GM18868 (cell line): ENCODE results near the gene CCL16.
"Not testable (repeated sequence)": the region's sequence is repeated elsewhere in the genome, so short reads cannot be mapped to it uniquely, and the experiment has no call there.

Experiments used
- ATAC-seq: cut with Tn5 transposase; IDR thresholded peaks from one replicate; pipeline ENCODE4 v1.9.1; 2021; ENCODE audit warnings: mild to moderate bottlenecking, moderate library complexity; ENCODE audit not compliant: unreplicated experiment

Gene CCL16, protein sequence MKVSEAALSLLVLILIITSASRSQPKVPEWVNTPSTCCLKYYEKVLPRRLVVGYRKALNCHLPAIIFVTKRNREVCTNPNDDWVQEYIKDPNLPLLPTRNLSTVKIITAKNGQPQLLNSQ

GRCh38 chr17:35981246-35981645 lies at the start of gene CCL16:
Gene CCL16 (minus strand): TSS chr17:35981497. CDS start chr17:35981420, 77 bp downstream.
- no peak for ATAC-seq

DNA sequence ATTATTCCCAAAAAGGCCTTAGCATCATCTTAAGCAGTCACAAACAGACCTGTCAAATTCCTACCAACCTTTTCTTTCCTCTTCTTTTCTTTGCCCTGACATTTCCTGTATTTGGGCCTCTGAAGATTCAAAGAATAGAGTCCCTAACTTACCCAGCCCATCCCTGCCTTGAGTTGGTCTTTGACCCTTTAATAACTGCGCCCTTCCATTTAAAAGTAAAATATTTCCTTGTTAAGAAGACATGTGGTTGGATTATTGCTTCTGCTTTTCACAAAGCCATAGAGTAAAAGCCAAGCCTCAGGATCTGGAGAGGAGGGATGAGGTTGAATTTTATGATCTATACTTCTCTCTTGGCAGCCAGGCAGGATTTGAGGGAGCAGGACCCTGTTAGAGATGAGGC lies 49.7 kb upstream of the CCL16 start:
- no peak for ATAC-seq

DNA sequence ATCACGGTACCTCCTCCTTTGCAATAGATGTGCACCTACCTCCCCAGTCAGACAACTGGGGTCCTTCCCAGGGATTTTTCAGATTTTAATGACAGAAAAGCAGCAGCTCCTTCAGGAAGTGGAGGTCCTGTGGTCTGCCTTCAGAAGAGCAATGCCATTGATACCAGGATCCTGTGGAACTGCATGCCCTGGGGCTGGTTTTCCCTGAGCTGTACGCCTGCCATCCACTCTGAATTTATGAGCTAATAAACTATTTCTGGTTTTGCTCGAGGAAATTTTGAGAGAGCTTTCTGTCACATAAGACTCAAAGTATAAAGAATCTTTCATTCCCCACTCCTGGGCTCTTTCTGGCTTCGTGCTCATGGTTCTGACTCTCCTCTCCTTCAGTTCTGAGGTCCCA lies 46.5 kb upstream of the CCL16 start:
- ATAC-seq: no peak

- ATAC-seq: no peak
Observed at GRCh38 chr17:36024106-36024869, 43.0 kb upstream of the CCL16 start.

DNA sequence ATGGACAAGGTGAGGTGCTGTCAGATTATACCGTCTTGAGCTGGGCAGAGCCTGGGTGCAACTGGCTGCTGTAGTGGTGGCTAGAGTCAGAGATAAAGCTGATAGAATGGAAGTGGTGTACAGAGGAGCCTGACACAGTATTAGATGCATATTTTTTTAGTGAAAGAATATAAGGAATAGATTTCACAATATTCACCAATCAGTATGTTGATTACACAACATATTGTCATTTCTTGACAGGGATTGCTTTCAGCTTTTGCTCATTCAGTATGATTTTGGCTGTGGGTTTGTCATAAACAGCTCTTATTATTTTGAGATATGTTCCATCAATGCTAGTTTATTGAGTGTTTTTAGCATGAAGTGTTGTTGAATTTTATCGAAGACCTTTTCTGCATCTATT lies 38.1 kb upstream of the CCL16 start:
- no peak for ATAC-seq

DNA sequence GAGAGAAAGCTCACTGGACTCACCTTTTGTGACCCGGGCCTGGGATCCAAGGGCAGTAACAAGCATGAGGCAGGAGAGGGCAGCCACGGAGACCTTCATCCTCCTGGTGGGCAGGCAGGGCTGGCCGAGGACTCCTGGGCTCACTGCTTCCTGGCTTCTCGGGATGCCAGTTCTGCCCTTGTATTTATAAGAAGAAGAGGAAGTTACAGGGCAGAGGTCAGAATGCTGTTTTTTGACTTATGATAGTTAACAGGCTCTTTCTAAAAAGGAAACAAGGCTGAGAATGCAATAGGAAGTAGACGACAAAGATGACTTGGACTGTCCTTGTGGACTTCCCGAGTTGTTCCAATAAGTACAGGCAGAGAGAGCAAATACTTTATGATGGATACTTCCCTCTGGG lies 36.5 kb upstream of the CCL16 start, which contains the start of gene CCL23:
Gene CCL23, minus strand, starts transcription at position 174 of the 400 bp plus-strand sequence. Its CDS starts 75 bp downstream, at position 99.
- ATAC-seq: no peak

DNA sequence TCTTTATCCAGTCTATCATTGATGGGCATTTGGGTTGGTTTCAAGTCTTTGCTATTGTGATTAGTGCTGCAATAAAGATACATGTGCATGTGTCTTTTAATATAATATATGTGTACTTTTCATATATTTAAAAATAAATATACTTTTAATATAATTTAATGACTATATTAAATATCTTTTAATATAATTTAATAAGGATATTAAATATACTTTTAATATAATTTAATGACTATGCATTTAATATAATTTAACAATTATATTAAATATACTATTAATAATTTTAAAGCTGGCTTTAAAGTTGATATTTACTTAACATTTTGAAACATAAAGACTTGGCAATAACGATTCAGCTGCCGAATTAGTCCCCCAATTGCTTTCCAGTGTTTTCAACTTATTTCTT lies 35.3 kb upstream of the CCL16 start:
- no peak for ATAC-seq

DNA sequence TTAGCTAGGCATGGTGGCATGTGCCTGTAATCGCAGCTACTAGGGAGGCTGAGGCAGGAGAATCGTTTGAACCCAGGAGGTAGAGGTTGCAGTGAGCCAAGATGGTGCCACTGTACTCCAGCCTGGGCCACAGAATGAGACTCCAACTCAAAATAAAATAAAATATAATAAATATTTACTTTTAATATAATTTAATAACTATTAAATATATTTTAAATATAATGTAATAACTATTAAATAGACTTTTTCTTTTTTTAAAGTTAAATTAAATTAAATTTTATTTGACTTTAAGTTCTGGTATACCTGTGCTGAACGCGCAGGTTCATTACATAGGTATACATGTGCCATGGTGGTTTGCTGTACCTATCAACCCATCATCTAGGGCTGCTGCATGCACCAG lies 34.6 kb upstream of the CCL16 start:
- ATAC-seq: not testable (repeated sequence)

GRCh38 chr17:36014946-36015345 lies 33.6 kb upstream of the CCL16 start:
- no peak for ATAC-seq

- ATAC-seq: no peak
Observed at GRCh38 chr17:36011201-36011600, 29.9 kb upstream of the CCL16 start.

DNA sequence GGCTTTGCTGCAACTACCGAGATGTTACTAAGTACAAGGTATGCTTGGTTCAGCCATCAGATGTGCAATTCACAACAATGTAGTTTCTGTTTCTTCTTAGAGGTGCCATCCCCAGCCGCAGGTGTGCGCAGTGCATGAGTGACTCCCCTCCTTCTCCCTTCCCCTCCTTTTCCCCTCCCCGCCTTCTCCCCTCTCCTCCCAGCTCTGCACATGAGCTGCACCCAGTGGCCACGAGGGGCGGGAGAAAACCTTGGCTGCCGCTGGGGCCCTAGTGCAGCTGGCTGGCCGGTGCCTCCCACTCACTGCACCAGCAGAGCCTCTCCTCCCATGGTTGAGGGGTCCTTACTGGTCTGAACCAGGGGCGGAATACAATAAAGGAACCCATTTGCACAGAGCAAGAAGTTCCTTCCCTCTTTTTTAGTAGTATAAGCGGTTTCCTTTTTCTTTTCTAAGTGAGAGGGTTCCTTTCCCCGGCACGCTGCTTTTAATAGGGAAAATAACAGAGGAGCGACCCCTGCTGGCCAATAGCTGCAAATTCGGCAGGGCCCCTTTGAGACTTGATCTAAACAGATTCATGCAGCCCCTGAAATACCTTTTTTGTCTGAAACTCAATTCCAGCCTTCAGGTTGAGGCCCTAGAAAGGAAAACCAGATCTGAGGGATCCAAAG lies 27.8 kb upstream of the CCL16 start:
- ATAC-seq: no peak

- no peak for ATAC-seq
Observed at GRCh38 chr17:36004594-36005108, 23.4 kb upstream of the CCL16 start.

DNA sequence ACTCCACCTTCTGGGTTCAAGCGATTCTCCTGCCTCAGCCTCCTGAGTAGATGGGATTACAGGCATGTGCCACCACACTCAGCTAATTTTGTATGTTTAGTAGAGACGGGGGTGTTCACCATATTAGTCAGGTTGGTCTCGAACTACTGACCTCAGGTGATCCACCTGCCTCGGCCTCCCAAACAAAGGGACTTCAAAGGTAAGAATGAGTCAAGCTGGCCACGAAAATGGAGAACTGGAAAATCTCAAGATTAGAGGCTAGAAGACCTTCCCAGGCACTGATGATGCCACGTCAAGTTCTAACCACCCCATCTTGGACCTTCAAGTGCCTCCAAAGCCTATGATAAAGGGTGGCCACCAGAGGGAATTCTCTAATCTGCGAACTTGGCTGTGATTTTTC lies 21.3 kb upstream of the CCL16 start:
- no peak for ATAC-seq

- ATAC-seq: no peak
Observed at GRCh38 chr17:36001862-36002603, 20.7 kb upstream of the CCL16 start.

DNA sequence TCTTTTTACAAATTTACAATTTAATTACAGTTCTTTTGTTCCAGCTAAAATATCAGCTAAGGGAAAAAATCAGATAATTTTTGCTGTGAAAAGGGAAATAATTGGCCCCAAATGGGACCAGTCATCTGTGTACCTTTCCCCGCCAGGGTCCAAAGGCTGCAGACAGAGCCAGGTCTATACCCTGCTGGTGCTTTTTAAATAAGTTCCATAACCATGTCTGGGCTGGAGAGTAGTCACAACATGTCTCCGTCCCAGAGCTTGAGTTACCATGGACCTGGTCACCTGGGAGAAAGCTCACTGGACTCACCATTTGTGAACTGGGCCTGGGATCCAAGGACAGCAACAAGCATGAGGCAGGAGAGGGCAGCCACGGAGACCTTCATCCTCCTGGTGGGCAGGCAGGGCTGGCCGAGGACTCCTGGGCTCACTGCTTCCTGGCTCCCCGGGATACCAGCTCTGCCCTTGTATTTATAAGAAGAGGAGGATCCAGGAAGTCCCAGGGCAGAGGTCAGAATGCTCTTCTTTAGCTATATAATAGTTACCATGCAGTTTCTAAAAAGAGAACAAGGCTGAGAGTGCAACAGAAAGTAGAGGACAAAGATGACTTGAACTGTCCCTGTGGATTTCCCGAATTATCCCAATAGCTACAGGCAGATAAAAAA lies 19.9 kb upstream of the CCL16 start, which contains the start of gene CCL15:
Gene CCL15, minus strand, starts transcription at position 444 of the 662 bp plus-strand sequence. Its CDS starts 61 bp downstream, at position 383.
- no peak for ATAC-seq

DNA sequence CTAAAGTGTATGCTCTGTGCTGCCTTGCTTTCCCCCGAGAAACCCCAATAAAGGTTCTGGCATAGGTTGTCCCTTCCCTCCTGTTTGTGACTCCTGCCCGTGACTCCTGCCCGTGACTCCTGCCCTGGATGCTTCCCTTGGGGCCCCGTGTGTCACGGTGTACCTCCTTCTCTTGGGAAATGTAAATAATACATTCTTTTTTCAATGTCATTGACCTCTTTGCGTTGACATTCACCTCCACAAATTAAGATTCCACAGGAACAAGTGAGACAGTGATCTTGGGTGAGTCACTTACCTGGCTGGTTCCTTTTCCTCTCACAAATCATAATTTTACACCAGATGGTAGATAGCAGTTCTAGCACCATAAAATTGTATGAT lies 19.4 kb upstream of the CCL16 start:
- no peak for ATAC-seq

DNA sequence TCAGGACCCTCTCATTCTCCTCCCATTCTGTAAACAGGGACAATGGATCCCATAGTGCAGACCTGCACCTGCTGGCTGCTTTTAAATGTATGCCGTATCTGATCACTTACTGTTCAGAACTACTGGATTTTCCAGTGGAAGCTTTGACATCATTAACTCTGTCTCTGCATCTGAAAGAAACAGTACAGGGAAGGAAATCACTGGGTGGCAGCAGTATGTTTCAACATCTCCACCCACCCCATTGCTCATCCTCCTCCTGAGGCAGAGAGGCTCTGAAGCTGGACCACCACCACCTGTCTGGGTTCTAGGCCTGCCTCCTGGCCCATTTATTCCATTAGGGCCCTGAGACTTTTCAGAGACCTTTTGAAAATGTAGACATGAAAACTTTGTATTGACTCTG lies 17.5 kb upstream of the CCL16 start:
- no peak for ATAC-seq

- no peak for ATAC-seq
Observed at GRCh38 chr17:35998018-35998545, 16.8 kb upstream of the CCL16 start.

DNA sequence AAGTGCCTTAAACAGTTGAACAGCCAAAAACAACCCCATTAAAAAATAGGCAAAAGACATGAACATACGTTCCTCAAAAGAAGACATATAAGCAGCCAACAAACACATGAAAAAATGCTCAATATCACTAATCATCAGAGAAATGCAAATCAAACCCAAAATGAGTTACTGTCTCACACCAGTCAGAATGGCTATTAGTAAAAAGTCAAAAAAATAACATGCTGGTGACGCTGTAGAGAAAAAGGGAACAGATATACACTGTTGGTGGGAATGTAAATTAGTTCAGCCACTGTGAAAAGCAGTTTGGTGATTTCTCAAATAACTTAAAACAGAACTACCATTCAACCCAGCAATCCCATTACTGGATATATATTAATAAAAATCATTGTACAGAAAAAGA lies 14.0 kb upstream of the CCL16 start:
- not testable (repeated sequence) for ATAC-seq

DNA sequence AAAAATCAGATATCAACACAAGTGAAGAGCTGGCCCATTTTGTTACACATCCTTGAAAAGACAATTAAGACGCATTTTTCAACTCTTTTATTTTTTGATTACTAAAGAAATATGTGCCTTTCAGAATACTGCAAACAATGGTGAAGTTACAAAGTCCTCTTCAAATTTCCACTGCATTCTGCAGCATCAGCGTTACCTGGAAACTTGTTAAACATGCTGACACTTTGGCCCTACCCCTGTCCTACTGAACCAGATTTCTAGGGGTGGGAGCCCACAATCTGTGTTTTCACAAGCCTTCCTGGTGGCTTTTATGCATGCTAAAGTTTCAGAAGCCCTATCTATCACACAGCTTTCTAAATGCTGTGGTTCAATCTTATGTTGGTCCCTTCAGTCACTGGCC lies 9.8 kb upstream of the CCL16 start:
- no peak for ATAC-seq
